Neural cell (in vitro differentiated cells): ENCODE measurements around the gene HUNK.
"Not testable (repeated sequence)": the region's sequence is repeated elsewhere in the genome, so short reads cannot be mapped to it uniquely, and the experiment has no call there.

Experiments
- EP300 ChIP-seq: fragments of 450-650 bp; conservative IDR thresholded peaks from 2 replicates; pipeline ENCODE4 v1.6.1; 2014; ENCODE audit warnings: antibody characterized with exemption, mild to moderate bottlenecking, moderate library complexity; ENCODE audit not compliant: poor library complexity, severe bottlenecking
- EZH2 ChIP-seq: fragments of 200-600, 300-800 bp; shearing (Covaris generic), sonication (generic); IDR thresholded peaks from 2 replicates; pipeline ENCODE4 v1.6.1; 2014; ENCODE audit warnings: antibody characterized with exemption, low read length, borderline replicate concordance, mild to moderate bottlenecking; ENCODE audit not compliant: insufficient read depth, poor library complexity, severe bottlenecking
- POLR2AphosphoS5 ChIP-seq: IDR thresholded peaks from 2 replicates; pipeline ENCODE4 v1.6.1; 2012
- RAD21 ChIP-seq: fragments of 450-650 bp; conservative IDR thresholded peaks from 2 replicates; pipeline ENCODE4 v1.6.1; 2014; ENCODE audit warnings: antibody characterized with exemption, mild to moderate bottlenecking, moderate library complexity
- TAF1 ChIP-seq: IDR thresholded peaks from 2 replicates; pipeline ENCODE4 v1.6.1; 2012; ENCODE audit warnings: low read depth
- TF ChIP-seq, protein P1 (sequence below): fragments of 450-650 bp; IDR thresholded peaks from 2 replicates; pipeline ENCODE4 v1.5.1; 2014; ENCODE audit warnings: antibody characterized with exemption, mild to moderate bottlenecking, moderate library complexity; ENCODE audit not compliant: poor library complexity, severe bottlenecking
- TF ChIP-seq, protein P2 (sequence below): IDR thresholded peaks from 2 replicates; pipeline ENCODE4 v1.6.1; 2012; ENCODE audit warnings: borderline replicate concordance

DNA sequence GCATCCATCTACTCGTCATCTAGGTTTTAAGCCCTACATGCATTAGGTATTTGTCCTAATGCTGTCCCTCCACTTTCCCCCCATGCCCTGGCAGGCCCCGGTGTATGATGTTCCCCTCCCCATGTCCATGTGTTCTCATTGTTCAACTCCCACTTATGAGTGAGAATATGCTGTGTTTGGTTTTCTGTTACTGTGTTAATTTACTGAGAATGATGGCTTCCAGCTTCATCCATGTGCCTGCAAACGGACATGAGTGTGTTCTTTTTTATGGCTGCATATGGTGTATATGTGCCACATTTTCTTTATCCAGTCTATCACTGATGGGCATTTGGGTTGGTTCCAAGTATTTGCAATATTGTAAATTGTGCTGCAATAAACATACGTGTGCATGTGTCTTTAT is 165.9 kb downstream of the HUNK start:
- TF ChIP-seq, protein P1, sequence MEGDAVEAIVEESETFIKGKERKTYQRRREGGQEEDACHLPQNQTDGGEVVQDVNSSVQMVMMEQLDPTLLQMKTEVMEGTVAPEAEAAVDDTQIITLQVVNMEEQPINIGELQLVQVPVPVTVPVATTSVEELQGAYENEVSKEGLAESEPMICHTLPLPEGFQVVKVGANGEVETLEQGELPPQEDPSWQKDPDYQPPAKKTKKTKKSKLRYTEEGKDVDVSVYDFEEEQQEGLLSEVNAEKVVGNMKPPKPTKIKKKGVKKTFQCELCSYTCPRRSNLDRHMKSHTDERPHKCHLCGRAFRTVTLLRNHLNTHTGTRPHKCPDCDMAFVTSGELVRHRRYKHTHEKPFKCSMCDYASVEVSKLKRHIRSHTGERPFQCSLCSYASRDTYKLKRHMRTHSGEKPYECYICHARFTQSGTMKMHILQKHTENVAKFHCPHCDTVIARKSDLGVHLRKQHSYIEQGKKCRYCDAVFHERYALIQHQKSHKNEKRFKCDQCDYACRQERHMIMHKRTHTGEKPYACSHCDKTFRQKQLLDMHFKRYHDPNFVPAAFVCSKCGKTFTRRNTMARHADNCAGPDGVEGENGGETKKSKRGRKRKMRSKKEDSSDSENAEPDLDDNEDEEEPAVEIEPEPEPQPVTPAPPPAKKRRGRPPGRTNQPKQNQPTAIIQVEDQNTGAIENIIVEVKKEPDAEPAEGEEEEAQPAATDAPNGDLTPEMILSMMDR = not testable (repeated sequence)
- TF ChIP-seq POLR2AphosphoS5, TAF1, RAD21, EZH2, EP300: not testable (repeated sequence)
- TF ChIP-seq, protein P2, sequence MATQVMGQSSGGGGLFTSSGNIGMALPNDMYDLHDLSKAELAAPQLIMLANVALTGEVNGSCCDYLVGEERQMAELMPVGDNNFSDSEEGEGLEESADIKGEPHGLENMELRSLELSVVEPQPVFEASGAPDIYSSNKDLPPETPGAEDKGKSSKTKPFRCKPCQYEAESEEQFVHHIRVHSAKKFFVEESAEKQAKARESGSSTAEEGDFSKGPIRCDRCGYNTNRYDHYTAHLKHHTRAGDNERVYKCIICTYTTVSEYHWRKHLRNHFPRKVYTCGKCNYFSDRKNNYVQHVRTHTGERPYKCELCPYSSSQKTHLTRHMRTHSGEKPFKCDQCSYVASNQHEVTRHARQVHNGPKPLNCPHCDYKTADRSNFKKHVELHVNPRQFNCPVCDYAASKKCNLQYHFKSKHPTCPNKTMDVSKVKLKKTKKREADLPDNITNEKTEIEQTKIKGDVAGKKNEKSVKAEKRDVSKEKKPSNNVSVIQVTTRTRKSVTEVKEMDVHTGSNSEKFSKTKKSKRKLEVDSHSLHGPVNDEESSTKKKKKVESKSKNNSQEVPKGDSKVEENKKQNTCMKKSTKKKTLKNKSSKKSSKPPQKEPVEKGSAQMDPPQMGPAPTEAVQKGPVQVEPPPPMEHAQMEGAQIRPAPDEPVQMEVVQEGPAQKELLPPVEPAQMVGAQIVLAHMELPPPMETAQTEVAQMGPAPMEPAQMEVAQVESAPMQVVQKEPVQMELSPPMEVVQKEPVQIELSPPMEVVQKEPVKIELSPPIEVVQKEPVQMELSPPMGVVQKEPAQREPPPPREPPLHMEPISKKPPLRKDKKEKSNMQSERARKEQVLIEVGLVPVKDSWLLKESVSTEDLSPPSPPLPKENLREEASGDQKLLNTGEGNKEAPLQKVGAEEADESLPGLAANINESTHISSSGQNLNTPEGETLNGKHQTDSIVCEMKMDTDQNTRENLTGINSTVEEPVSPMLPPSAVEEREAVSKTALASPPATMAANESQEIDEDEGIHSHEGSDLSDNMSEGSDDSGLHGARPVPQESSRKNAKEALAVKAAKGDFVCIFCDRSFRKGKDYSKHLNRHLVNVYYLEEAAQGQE = not testable (repeated sequence)
